Muscle layer of duodenum (tissue), 2 donors: ENCODE measurements around the gene NIPBL.
"Not testable (repeated sequence)": the region's sequence is repeated elsewhere in the genome, so short reads cannot be mapped to it uniquely, and the experiment has no call there.

Source experiments
- H3K27ac ChIP-seq: one replicate; pipeline ENCODE4 v1.7.0; 2013; ENCODE audit warnings: mild to moderate bottlenecking, low read length
- H3K27me3 ChIP-seq: one replicate; pipeline ENCODE4 v1.7.0; 2013; ENCODE audit warnings: low read depth, mild to moderate bottlenecking, control low read depth, low read length
- H3K36me3 ChIP-seq, 2 donors: one replicate each; pipeline ENCODE4 v1.7.0; 2013; ENCODE audit warnings: low read length in 2 of 2, control low read depth in 1 of 2, mild to moderate bottlenecking in 1 of 2; ENCODE audit not compliant: insufficient read depth in 2 of 2, control insufficient read depth in 1 of 2
- H3K4me1 ChIP-seq, 2 donors: one replicate each; pipeline ENCODE4 v1.7.0; 2013; ENCODE audit warnings: low read length in 2 of 2, mild to moderate bottlenecking in 2 of 2, control low read depth in 1 of 2, moderate library complexity in 1 of 2; ENCODE audit not compliant: insufficient read depth in 2 of 2, control insufficient read depth in 1 of 2
- H3K4me3 ChIP-seq, 2 donors: one replicate each; pipeline ENCODE4 v1.7.0; 2013; ENCODE audit warnings: low read length in 2 of 2, low read depth in 1 of 2, mild to moderate bottlenecking in 1 of 2
- H3K9me3 ChIP-seq, 2 donors: one replicate each; pipeline ENCODE4 v1.7.0; 2013; ENCODE audit warnings: low read length in 2 of 2, control low read depth in 1 of 2, mild to moderate bottlenecking in 1 of 2; ENCODE audit not compliant: control insufficient read depth in 1 of 2
- donor health status: healthy.

The NIPBL gene

DNA sequence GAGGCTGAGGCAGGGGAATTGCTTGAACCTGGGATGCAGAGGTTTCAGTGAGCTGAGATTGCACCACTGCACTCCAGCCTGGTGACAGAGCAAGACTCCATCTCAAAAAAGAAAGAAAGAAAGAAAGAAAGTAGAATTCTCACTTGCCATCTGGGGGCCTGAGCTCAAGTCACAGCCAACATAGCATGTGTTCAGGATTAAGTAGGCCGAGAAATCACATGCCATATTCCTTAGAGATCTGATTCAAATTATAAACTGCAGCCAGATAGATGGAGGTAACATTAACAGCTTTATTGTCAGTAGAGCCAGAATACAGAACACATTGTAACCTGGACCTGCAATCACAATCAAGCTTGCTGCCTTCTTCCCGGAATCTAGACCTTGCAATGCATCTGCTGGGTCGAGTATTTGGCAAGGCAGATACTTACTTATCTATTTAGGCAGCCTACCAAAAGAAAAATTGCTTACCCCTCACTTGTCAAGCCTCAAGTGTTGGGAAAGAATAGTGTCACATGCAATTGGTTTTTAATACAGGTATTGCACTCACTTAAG lies 198.9 kb downstream of the NIPBL start:
- H3K36me3 ChIP-seq: peaks cover 4 to 16% of the 10 kb centered on the region in 2 donors
- H3K4me3 ChIP-seq: no peak overlapping the region
- H3K4me1 ChIP-seq: no peaks in the 10 kb centered on the region
- H3K9me3 ChIP-seq: no peaks in the 10 kb centered on the region
- no peak overlapping the region for H3K27ac ChIP-seq
- H3K27me3 ChIP-seq: no peaks in the 10 kb centered on the region

DNA sequence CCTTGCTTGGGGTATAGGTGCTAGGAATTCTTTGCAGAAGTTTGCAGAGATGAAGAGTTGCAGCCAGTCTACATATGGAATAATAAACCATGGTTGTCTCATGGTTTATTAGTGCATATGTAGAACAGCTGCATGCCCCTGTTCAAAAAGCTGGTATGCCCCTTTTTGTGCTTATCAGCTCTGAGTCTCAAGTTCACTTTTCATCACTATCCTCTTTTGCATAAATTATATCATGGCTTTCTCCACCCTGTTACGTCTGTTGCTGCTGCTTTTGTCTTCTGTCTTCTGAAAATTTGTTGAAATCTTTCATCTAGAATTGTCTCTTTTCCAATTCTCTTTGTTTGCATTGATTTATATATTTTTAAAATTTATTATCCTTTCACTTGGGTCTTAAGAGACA lies 200.6 kb downstream of the NIPBL start:
- no peak overlapping the region for H3K4me3 ChIP-seq
- H3K4me1 ChIP-seq: no peaks in the 10 kb centered on the region
- H3K36me3 ChIP-seq: peaks cover 4 to 16% of the 10 kb centered on the region in 2 donors

DNA sequence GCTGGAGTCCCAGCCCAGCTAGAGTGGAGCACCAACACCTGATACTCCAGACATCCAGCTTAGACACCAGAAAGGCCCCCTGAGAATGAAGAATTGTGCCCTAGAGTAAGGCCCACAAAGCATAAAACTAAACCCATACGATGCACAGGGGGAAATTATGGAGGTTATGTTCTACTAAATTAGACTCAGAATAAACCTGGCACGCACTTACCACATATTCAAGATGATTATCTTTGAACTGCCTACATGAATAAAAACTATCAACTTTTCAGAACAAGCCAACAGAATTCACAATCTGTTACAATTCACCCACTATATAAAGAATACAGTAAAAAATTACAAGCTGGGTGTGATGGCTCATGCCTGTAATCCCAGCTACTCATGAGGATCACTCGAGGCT lies 204.1 kb downstream of the NIPBL start:
- peaks cover 8 to 25% of the 10 kb centered on the region in 2 donors for H3K36me3 ChIP-seq
- H3K4me1 ChIP-seq: no peaks in the 10 kb centered on the region
- H3K27ac ChIP-seq: no peak overlapping the region
- no peaks in the 10 kb centered on the region for H3K27me3 ChIP-seq
- no peaks in the 10 kb centered on the region for H3K9me3 ChIP-seq
- H3K4me3 ChIP-seq: no peak overlapping the region

More for the DNA sequence above, 200.6 kb downstream of the NIPBL start:
- Histone ChIP-seq H3K27ac (no peak overlapping the region), H3K27me3 (no peaks in the 10 kb centered on the region), H3K9me3 (no peaks in the 10 kb centered on the region)

DNA sequence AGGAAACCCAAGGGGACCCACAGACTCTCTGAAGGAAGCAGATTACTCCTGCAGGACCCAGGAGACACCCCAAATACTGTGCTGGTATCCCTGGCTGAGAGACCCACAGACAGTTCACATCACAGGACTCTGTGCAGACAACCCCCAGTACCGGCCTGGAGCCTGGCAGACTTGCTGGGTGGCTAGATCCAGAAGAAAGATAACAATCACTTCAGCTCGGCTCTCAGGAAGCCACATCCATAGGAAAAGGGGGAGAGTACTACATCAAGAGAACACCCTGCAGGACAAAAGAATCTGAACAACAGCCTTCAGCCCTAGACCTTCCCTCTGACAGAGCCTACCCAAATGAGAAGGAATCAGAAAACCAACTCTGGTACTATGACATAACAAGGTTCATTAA lies 206.4 kb downstream of the NIPBL start:
- H3K4me1 ChIP-seq, H3K27ac ChIP-seq, H3K27me3 ChIP-seq, H3K9me3 ChIP-seq, H3K4me3 ChIP-seq: not testable (repeated sequence)
- peaks cover 8 to 28% of the 10 kb centered on the region in 2 donors for H3K36me3 ChIP-seq

DNA sequence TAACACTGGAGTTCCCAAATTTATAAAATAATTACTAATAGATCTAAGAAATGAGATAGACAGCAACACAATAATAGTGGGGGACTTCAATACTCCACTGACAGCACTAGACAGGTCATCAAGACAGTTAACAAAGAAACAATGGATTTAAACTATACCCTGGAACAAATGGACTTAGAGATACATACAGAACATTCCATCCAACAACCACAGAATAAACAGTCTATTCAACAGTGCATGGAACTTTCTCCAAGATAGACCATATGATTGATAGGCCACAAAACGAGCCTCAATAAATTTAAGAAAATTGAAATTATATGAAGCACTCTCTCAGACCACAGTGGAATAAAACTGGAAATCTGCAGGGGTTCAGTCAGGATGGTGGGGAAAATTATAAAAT lies 209.5 kb downstream of the NIPBL start:
- not testable (repeated sequence) for H3K27ac ChIP-seq, H3K27me3 ChIP-seq, H3K4me1 ChIP-seq, H3K9me3 ChIP-seq, H3K4me3 ChIP-seq
- H3K36me3 ChIP-seq: peaks cover 4 to 19% of the 10 kb centered on the region in 2 donors

DNA sequence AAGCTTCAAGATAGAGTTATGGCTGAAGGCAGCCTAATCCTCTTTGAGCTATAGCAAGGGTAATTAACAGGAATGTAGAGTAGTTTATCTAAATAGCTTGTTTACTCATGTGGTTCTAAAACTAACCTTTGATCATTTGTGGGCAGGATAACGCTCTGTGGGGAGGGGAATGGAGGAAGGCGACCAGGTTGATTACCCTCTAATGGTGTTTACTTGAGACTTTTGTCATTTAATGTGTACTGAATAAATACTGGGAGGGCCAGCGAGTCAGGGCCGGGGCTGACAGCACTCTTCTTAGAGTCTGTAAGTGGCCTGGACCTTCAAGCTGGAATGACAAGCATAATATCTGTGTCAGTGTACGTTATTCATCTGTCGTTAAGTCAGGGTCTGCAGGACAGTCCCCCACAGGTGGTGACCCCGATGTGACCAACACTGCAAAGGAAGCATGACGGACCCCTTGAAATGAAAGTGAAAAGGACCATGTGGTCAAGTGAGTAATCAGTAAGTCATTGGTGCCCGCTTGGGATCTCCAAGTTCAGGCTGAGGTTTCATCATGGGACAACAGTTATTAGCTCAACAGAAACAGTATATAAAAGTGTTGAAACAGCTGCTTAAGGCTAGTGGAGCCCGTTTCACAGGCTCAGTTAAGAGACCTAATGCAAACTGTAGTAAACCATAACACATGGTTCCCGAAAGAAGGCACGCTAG lies 210.1 kb downstream of the NIPBL start:
- Histone ChIP-seq H3K36me3 (peaks cover 4 to 19% of the 10 kb centered on the region in 2 donors), H3K4me1 (no peaks in the 10 kb centered on the region), H3K27me3 (no peaks in the 10 kb centered on the region), H3K27ac (no peak overlapping the region), H3K9me3 (no peaks in the 10 kb centered on the region), H3K4me3 (no peak overlapping the region)

DNA sequence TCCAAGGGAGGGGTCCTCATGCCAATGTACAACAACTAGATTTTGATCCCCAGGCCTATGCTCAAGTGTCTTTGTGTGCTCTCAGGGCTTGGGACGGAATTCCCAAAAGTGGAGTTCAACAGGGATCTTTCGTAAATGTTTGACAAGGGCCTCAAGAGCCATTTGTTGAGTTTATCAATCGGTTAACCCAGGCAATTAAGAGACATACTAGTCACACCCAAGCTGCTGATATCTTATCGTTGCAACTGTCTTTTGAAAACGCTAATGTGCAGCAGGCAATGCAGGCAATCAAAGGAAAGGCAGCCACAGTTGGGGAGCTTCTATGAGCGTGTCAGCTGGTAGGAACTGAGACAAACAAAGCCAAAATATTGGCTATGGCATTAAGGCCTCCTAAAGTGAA lies 211.4 kb downstream of the NIPBL start:
- H3K4me3 ChIP-seq: no peak overlapping the region
- H3K27me3 ChIP-seq: no peaks in the 10 kb centered on the region
- H3K4me1 ChIP-seq: no peaks in the 10 kb centered on the region
- peaks cover 4 to 19% of the 10 kb centered on the region in 2 donors for H3K36me3 ChIP-seq
- H3K9me3 ChIP-seq: no peaks in the 10 kb centered on the region
- no peak overlapping the region for H3K27ac ChIP-seq

DNA sequence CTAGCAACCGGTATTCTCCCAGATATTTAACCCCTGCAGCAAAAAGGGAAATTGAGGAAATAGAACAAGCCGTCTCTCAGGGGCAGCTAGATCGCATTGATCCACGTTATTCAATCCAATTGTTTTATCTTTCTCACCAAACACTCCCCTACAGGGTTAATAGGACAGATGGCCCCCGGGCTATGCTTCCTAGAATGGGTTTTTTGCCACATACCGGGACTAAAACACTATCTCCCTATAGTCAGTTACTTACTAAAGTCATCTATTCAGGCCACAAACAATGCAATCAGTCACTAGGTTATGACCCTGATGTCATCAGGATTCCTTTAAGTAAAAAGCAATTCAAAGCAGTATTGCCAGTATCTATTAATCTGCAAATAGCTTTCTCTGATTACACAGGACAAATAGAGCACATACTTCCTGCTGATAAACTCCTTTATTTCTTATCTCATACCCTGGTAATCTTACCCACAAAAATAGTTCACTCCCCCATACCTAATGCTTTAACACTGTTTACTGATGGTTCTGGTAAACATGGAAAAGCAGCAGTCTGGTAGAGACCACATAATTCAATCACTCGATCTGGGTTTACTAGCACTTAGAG lies 213.7 kb downstream of the NIPBL start:
- Histone ChIP-seq H3K4me1 (no peaks in the 10 kb centered on the region), H3K27me3 (no peaks in the 10 kb centered on the region), H3K4me3 (no peak overlapping the region), H3K36me3 (peaks cover 3 to 13% of the 10 kb centered on the region in 2 donors), H3K27ac (no peak overlapping the region), H3K9me3 (no peaks in the 10 kb centered on the region)

DNA sequence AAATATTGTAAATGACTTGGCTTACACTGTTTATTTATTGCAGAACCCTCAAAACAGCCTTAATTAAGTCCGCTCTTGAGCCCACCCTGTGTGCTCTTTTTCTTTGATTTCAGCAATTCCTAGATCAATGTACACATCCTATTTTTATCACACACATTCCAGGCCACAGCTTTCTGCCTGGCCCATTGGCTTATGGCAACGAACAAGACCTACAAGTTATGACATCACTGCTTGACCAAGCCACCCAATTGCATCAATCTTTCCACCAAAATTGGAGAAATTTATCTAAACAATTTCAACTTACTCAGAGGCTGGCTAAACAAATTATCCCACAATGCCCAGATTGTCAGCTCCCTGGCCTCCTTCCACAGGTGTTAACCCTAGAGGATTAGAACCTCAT lies 214.2 kb downstream of the NIPBL start:
- Histone ChIP-seq H3K9me3 (peaks cover 0 to 3% of the 10 kb centered on the region in 2 donors), H3K36me3 (peaks cover 0 to 10% of the 10 kb centered on the region in 2 donors), H3K4me1 (no peaks in the 10 kb centered on the region), H3K4me3 (no peak overlapping the region), H3K27ac (no peak overlapping the region), H3K27me3 (no peaks in the 10 kb centered on the region)

DNA sequence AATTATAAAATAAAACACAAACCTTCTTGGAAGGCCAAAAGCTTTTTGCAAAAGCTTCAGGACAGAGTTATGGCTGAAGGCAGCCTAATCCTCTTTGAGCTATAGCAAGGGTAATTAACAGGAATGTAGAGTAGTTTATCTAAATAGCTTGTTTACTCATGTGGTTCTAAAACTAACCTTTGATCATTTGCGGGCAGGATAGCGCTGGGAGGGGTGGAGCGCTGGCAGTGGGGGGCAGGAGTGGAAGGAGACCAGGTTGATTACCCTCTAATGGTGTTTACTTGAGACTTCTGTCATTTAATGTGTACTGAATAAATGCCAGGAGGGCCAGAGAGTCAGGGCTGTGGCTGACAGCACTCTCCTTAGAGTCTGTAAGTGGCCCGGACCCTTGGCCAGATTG lies 217.2 kb downstream of the NIPBL start:
- H3K9me3 ChIP-seq: peaks cover 3 to 15% of the 10 kb centered on the region in 2 donors
- H3K4me3 ChIP-seq, H3K27me3 ChIP-seq, H3K27ac ChIP-seq, H3K36me3 ChIP-seq, H3K4me1 ChIP-seq: not testable (repeated sequence)

DNA sequence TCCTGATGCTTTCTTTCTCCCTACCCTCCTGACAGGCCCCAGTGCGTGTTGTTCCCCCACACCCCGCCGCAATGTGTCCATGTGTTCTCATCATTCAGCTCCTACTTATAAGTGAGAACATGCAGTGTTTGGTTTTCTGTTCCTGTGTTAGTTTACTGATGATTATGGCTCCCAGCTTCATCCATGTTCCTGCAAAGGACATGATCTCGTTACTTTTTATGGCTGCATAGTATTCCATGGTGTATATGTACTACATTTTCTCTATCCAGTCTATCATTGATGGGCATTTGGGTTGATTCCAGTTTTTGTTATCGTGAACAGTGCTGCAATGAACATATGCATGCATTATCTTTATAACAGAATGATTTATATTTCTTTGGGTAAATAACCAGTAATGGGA lies 222.7 kb downstream of the NIPBL start:
- H3K27ac ChIP-seq, H3K27me3 ChIP-seq, H3K4me1 ChIP-seq, H3K4me3 ChIP-seq: not testable (repeated sequence)
- H3K36me3 ChIP-seq: peaks cover 0 to 12% of the 10 kb centered on the region in 2 donors
- H3K9me3 ChIP-seq: peaks cover 3 to 19% of the 10 kb centered on the region in 2 donors
